ENCODE data around the gene OR4D2.

Gene OR4D2

DNA sequence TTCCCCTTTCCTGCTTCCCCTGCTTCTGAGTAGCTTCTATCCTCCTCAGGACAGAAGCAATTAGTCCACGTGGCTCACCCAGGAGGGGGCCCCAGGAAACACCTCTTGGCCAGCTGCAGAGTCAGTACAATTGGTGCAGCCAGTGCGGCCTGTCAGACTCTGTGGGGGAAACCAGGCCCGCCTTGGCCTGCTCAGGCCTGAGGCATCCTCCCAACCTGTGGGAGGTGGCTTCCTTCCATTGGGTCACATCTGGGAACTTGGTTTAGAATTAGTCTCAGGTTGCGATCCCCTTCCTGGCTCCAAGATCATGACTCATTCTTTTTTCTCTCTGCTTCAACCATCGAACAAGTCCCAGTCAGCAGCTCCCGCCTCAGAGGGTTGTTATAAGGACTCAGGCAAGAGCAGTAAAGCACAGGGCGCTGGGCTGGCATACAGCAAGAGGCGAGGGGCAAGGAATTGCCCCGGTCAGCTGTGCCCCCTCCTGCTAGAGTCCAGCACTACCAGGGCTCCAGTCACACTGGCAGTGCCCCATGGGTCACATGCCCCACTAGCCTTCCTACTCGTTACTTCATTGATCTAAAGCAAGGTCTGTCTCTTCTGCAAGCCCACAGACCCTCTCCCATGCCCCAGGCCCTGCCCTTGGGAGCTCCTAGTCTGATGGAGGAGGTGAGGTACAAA is 17.7 kb downstream of the OR4D2 start:
- H4K20me1 ChIP-seq (ENCODE audit: insufficient read depth, low read length): peaks cover 3% of the 10 kb centered on the region; the same call in 1 of the 2 replicates
- DNase-seq (no peak), ATAC-seq (ENCODE audit: insufficient read depth, low read depth) (no peak)
- TF ChIP-seq EZH2 (IDR thresholded peaks at IDR 0.05; ENCODE audit: borderline replicate concordance, low read depth, low read length, severe bottlenecking): no peak
- TF ChIP-seq, protein P1, sequence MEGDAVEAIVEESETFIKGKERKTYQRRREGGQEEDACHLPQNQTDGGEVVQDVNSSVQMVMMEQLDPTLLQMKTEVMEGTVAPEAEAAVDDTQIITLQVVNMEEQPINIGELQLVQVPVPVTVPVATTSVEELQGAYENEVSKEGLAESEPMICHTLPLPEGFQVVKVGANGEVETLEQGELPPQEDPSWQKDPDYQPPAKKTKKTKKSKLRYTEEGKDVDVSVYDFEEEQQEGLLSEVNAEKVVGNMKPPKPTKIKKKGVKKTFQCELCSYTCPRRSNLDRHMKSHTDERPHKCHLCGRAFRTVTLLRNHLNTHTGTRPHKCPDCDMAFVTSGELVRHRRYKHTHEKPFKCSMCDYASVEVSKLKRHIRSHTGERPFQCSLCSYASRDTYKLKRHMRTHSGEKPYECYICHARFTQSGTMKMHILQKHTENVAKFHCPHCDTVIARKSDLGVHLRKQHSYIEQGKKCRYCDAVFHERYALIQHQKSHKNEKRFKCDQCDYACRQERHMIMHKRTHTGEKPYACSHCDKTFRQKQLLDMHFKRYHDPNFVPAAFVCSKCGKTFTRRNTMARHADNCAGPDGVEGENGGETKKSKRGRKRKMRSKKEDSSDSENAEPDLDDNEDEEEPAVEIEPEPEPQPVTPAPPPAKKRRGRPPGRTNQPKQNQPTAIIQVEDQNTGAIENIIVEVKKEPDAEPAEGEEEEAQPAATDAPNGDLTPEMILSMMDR (IDR thresholded peaks at IDR 0.05; ENCODE audit: borderline replicate concordance, extremely low read depth, low read length, poor library complexity, severe bottlenecking): no peak
- H3K27me3 ChIP-seq (ENCODE audit: insufficient read depth, low read length, poor library complexity): no peaks in the 10 kb centered on the region
- no peak overlapping the region for H3K4me2 ChIP-seq (ENCODE audit: insufficient read depth, low read length)
- no peaks in the 10 kb centered on the region for H3K4me1 ChIP-seq (ENCODE audit: insufficient read depth, low read length)
- no peaks in the 10 kb centered on the region for H3K9me3 ChIP-seq (ENCODE audit: insufficient read depth, low read length, severe bottlenecking)
- no peak overlapping the region for H2AFZ ChIP-seq (ENCODE audit: low read depth, low read length)
- no peak overlapping the region for H3K9ac ChIP-seq (ENCODE audit: low read depth, low read length)
- no peaks in the 10 kb centered on the region for H3K79me2 ChIP-seq (ENCODE audit: insufficient read depth, low read length)
- H3K36me3 ChIP-seq (ENCODE audit: insufficient read depth, low read length): no peaks in the 10 kb centered on the region
- no peak overlapping the region for H3K27ac ChIP-seq (ENCODE audit: low read length)
- no peak overlapping the region for H3K4me3 ChIP-seq (ENCODE audit: low read depth in 1 of 2, low read length in 2 of 2)

DNA sequence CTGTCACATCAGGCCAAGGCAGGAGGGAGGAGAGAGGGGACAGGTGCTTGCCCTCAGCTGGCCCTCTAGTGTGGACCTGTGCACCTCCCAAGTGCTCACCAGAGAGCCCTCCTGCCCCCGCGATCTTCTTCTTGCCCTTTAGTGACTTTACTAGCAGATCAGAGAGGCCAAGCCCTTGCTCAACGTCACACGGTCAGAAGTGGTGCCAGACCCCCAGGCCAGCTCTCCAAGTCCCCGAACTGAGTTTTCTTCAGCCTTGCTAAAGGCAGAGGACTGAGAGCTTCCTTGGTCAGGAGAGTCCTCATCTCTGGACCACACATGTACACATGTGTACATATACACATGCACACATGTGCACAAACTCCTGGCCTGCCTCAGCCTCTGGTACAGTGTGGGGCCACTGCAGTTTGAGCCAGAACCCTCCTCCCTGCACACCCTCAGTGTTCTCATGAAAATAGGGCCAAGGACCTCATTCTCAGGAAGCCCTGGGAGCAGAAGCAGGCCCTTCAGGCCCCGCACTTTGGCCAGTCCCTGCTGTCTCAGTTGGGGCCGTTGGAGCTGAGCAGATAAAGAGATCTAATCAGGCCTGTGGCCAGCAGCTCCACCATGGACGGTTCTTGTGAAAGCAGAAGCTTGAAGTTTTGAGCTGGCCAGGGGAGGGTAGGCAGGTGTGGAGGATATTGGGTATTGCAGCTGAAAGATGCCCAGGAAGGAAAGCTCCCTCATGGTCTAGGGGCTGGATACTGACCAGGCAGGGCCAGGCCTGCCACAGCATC is 18.4 kb downstream of the OR4D2 start:
- Histone ChIP-seq H3K4me1 (ENCODE audit: insufficient read depth, low read length) (no peaks in the 10 kb centered on the region), H3K4me3 (ENCODE audit: low read depth in 1 of 2, low read length in 2 of 2) (no peak overlapping the region), H4K20me1 (ENCODE audit: insufficient read depth, low read length) (peaks cover 3% of the 10 kb centered on the region; the same call in 1 of the 2 replicates), H3K9me3 (ENCODE audit: insufficient read depth, low read length, severe bottlenecking) (no peaks in the 10 kb centered on the region), H3K79me2 (ENCODE audit: insufficient read depth, low read length) (no peaks in the 10 kb centered on the region), H2AFZ (ENCODE audit: low read depth, low read length) (no peak overlapping the region), H3K4me2 (ENCODE audit: insufficient read depth, low read length) (no peak overlapping the region), H3K27ac (ENCODE audit: low read length) (no peak overlapping the region), H3K36me3 (ENCODE audit: insufficient read depth, low read length) (no peaks in the 10 kb centered on the region), H3K27me3 (ENCODE audit: insufficient read depth, low read length, poor library complexity) (no peaks in the 10 kb centered on the region), H3K9ac (ENCODE audit: low read depth, low read length) (no peak overlapping the region)
- ATAC-seq (ENCODE audit: insufficient read depth, low read depth) (no peak), DNase-seq (no peak)
- TF ChIP-seq, protein P1 (IDR thresholded peaks at IDR 0.05; ENCODE audit: borderline replicate concordance, extremely low read depth, low read length, poor library complexity, severe bottlenecking): no peak
- no peak for TF ChIP-seq EZH2 (IDR thresholded peaks at IDR 0.05; ENCODE audit: borderline replicate concordance, low read depth, low read length, severe bottlenecking)

DNA sequence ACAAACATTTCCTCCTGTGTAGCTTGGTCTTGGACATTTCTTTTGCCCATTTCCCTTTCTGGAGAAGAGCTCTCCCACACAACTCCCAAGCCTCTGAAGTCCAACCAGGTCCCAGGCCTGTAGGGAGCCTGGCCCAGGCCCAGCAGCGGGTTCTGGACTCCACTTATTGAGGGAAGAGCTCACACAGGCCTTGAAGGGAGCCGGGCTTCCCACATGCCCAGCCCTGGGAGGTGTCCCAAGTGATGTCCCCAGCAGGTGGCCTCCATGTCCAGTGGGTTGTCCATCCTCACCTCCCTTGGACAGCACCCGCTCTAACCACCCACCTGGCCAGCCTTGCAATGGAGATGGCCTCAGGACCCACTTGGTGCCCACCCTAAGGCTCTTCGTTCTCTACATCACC is 19.8 kb downstream of the OR4D2 start:
- Histone ChIP-seq H3K36me3 (ENCODE audit: insufficient read depth, low read length) (no peaks in the 10 kb centered on the region), H3K4me3 (ENCODE audit: low read depth in 1 of 2, low read length in 2 of 2) (no peak overlapping the region), H3K9ac (ENCODE audit: low read depth, low read length) (no peak overlapping the region), H3K4me1 (ENCODE audit: insufficient read depth, low read length) (no peaks in the 10 kb centered on the region), H4K20me1 (ENCODE audit: insufficient read depth, low read length) (peaks cover 3% of the 10 kb centered on the region; the same call in 1 of the 2 replicates), H2AFZ (ENCODE audit: low read depth, low read length) (no peak overlapping the region), H3K27ac (ENCODE audit: low read length) (no peak overlapping the region), H3K4me2 (ENCODE audit: insufficient read depth, low read length) (no peak overlapping the region), H3K79me2 (ENCODE audit: insufficient read depth, low read length) (no peaks in the 10 kb centered on the region), H3K9me3 (ENCODE audit: insufficient read depth, low read length, severe bottlenecking) (no peaks in the 10 kb centered on the region), H3K27me3 (ENCODE audit: insufficient read depth, low read length, poor library complexity) (no peaks in the 10 kb centered on the region)
- DNase-seq: no peak
- no peak for ATAC-seq (ENCODE audit: insufficient read depth, low read depth)
- no peak for TF ChIP-seq EZH2 (IDR thresholded peaks at IDR 0.05; ENCODE audit: borderline replicate concordance, low read depth, low read length, severe bottlenecking)
- TF ChIP-seq, protein P1 (IDR thresholded peaks at IDR 0.05; ENCODE audit: borderline replicate concordance, extremely low read depth, low read length, poor library complexity, severe bottlenecking): no peak

Data from DND-41 (cell line).